ENCODE results near the gene HYOU1. TPM values are rescaled to one million over a fixed set of nuclear protein-coding genes. Genes with fewer than 3 reads are reported as not detected.

The HYOU1 gene
- total RNA-seq, 1 experiment from 2014 or later: 398 TPM

DNA sequence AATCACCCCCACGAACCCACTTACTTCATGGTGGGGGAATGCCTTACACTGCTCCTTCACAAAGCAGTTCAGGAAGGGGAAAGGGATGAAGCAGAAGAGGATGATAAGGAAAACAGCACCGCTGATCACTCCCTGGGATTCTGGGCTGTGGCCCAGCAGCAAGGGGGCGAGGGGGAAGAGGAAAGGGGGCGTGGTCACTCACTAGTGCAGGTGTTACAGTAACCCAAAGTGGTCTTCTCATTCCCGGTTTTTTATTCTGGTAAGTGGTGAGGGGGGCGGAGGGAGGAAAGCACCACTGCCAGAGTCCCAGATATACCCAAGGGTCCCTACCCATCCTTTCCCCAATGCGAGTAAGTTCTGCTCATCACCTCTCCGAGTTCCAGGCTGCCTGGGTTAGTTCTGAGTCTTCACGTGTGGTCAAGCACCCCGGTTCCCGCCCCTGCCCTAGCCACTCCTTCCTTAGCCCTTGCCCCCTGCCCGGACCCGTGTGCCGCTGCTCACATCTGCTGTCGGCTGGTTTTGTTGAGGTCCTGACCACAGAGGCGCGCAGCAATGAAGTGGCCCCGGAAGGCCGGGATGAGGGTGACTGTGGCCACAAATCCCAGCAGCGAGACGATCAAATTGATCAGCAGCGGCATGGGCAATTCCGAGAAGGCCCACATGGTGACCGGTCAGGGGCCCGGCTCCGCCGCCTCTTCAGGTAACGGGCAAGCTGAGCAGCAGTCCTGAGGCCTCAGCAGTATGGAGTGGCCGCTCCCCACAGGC, 44.2 kb upstream of the HYOU1 start:
- TF ChIP-seq, protein P1, sequence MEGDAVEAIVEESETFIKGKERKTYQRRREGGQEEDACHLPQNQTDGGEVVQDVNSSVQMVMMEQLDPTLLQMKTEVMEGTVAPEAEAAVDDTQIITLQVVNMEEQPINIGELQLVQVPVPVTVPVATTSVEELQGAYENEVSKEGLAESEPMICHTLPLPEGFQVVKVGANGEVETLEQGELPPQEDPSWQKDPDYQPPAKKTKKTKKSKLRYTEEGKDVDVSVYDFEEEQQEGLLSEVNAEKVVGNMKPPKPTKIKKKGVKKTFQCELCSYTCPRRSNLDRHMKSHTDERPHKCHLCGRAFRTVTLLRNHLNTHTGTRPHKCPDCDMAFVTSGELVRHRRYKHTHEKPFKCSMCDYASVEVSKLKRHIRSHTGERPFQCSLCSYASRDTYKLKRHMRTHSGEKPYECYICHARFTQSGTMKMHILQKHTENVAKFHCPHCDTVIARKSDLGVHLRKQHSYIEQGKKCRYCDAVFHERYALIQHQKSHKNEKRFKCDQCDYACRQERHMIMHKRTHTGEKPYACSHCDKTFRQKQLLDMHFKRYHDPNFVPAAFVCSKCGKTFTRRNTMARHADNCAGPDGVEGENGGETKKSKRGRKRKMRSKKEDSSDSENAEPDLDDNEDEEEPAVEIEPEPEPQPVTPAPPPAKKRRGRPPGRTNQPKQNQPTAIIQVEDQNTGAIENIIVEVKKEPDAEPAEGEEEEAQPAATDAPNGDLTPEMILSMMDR (IDR thresholded peaks at IDR 0.05; ENCODE audit: unreplicated experiment): peak; percentile 8
- H3K27ac Mint-ChIP-seq (ENCODE audit: low read depth, unreplicated experiment): peak overlapping the region; percentile 99
- peaks cover 16% of the 10 kb centered on the region for H3K4me1 Mint-ChIP-seq (ENCODE audit: insufficient read depth, unreplicated experiment)
- BruUV-seq (replicated peaks): TSS peak; percentile 56
- H3K27me3 Mint-ChIP-seq (ENCODE audit: insufficient read depth, unreplicated experiment): no peaks in the 10 kb centered on the region
- DNase-seq (ENCODE audit: unreplicated experiment): peak; percentile 41
- intact Hi-C loops (cut with micrococcal nuclease): loop anchor here (2.0 to 10.0 kb wide), 5 partner anchors 20 to 184 kb away; partner anchors contain the start of genes HINFP, HYOU1, RPS25 and TRAPPC4
- ChIA-PET POLR2A (interaction anchor here (0.6 to 9.3 kb wide), 20 partner anchors 7 to 336 kb away, joined by 3 to 149 read pairs (median 7); partner anchors contain the start of genes HINFP, HMBS, HYOU1 and MCAM), CTCF (interaction anchor here (0.6 to 1.6 kb wide), 5 partner anchors 9 to 272 kb away, joined by 3 to 6 read pairs (median 3); no protein-coding TSS in a partner anchor)
- peaks cover 41% of the 10 kb centered on the region for H3K36me3 Mint-ChIP-seq (ENCODE audit: insufficient read depth, unreplicated experiment)
- no peaks in the 10 kb centered on the region for H3K9me3 Mint-ChIP-seq (ENCODE audit: unreplicated experiment)
- H3K4me3 Mint-ChIP-seq (ENCODE audit: unreplicated experiment): peak overlapping the region; percentile 78

DNA sequence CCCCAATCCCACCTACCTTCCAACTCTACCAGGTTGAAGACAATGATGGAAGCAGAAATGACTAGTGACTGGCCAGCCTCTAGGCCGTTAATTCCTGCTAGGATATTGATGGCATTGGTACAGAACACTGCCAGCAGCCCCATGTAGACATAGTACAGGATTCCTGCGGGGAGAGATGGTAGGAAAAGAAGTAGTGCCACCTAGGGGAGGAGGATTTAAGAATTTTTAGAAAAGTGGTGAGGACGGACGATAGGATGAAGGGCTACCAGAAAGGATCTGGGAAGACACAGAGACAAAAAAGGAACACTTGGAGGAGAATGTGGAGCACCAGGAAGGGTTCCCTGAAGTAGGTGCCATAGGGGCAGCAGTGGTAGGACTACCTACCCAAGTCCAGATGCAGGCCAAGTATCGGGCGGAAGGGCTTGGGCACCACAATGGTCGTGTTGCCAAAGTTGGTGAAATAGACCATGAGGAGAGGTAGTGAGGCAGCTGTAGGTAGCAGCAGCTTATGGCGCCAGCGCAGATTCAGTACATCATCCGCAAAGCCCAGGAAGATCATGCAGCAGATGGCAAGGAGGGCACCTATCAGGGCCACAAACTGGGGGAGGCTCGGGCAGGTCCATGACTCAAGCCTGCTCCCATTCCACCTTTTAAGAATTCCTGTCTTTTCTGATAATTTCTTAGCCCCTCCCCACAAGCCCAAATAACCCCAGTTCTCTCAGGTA, 43.4 kb upstream of the HYOU1 start:
- intact Hi-C loops (cut with micrococcal nuclease): loop anchor here (2.0 to 10.0 kb wide), 5 partner anchors 20 to 184 kb away; partner anchors contain the start of genes HINFP, HYOU1, RPS25 and TRAPPC4
- peak; percentile 67 for DNase-seq (ENCODE audit: unreplicated experiment)
- Mint-ChIP-seq H3K4me3 (ENCODE audit: unreplicated experiment) (peak overlapping the region; percentile 78), H3K27ac (ENCODE audit: low read depth, unreplicated experiment) (peak overlapping the region; percentile 99), H3K4me1 (ENCODE audit: insufficient read depth, unreplicated experiment) (peaks cover 16% of the 10 kb centered on the region), H3K27me3 (ENCODE audit: insufficient read depth, unreplicated experiment) (no peaks in the 10 kb centered on the region), H3K36me3 (ENCODE audit: insufficient read depth, unreplicated experiment) (peaks cover 46% of the 10 kb centered on the region), H3K9me3 (ENCODE audit: unreplicated experiment) (no peaks in the 10 kb centered on the region)
- POLR2A ChIA-PET: interaction anchor here (0.7 to 1.5 kb wide), 4 partner anchors 33 to 153 kb away, joined by 3 read pairs; partner anchors contain the start of genes HYOU1, RPS25, TRAPPC4 and VPS11
- BruUV-seq (replicated peaks): no TSS peak
- CTCF ChIA-PET: interaction anchor here (0.6 to 1.6 kb wide), 11 partner anchors 9 to 459 kb away, joined by 3 to 6 read pairs (median 4); partner anchors contain the start of gene TRAPPC4
- TF ChIP-seq, protein P1 (IDR thresholded peaks at IDR 0.05; ENCODE audit: unreplicated experiment): peak; percentile 51

DNA sequence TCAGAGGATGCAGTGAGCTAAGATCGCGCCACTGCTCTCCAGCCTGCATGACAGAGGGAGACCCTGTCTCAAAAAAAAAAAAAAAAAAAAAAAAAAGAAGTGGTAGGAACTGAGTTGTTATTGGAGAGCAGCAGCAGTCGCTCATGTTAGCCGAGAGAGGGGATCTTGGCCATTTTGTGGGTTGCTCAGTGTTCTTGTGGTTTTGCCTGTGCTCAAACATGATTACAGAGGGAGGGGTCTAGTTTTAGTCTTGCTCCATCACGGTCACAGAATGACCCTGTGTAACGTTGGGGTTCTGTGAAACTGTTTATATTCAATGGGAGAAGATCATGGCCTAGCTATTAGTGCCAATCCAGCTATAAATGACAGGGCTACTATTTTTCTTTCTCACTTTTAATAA, 42.7 kb upstream of the HYOU1 start:
- ChIA-PET POLR2A (interaction anchor here (0.7 to 1.5 kb wide), 4 partner anchors 32 to 153 kb away, joined by 3 read pairs; partner anchors contain the start of genes HYOU1, RPS25, TRAPPC4 and VPS11), CTCF (interaction anchor here (0.6 to 1.6 kb wide), 10 partner anchors 10 to 458 kb away, joined by 3 to 6 read pairs (median 4); partner anchors contain the start of gene TRAPPC4)
- Mint-ChIP-seq H3K27ac (ENCODE audit: low read depth, unreplicated experiment) (peak overlapping the region; percentile 99), H3K27me3 (ENCODE audit: insufficient read depth, unreplicated experiment) (no peaks in the 10 kb centered on the region), H3K4me1 (ENCODE audit: insufficient read depth, unreplicated experiment) (peaks cover 16% of the 10 kb centered on the region), H3K4me3 (ENCODE audit: unreplicated experiment) (no peak overlapping the region), H3K36me3 (ENCODE audit: insufficient read depth, unreplicated experiment) (peaks cover 53% of the 10 kb centered on the region), H3K9me3 (ENCODE audit: unreplicated experiment) (no peaks in the 10 kb centered on the region)
- DNase-seq (ENCODE audit: unreplicated experiment): no peak
- intact Hi-C loops (cut with micrococcal nuclease): loop anchor here (2.0 to 10.0 kb wide), 5 partner anchors 21 to 185 kb away; partner anchors contain the start of genes HINFP, HYOU1, RPS25 and TRAPPC4
- no TSS peak for BruUV-seq (replicated peaks)
- TF ChIP-seq, protein P1 (IDR thresholded peaks at IDR 0.05; ENCODE audit: unreplicated experiment): no peak
